Stimulated activated CD8-positive, alpha-beta memory T cell treated with anti-CD3 and anti-CD28 coated beads, Interleukin-2, amount 100 ng/mL, for 48 hours (primary cell): ENCODE measurements around the gene DTNBP1.

Source experiments
- DNase-seq, 2 donors: peaks; one replicate each; pipeline ENCODE4 v3.0.0-alpha.2; 2020; ENCODE audit warnings: low read depth in 2 of 2

Gene DTNBP1, protein sequence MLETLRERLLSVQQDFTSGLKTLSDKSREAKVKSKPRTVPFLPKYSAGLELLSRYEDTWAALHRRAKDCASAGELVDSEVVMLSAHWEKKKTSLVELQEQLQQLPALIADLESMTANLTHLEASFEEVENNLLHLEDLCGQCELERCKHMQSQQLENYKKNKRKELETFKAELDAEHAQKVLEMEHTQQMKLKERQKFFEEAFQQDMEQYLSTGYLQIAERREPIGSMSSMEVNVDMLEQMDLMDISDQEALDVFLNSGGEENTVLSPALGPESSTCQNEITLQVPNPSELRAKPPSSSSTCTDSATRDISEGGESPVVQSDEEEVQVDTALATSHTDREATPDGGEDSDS

DNA sequence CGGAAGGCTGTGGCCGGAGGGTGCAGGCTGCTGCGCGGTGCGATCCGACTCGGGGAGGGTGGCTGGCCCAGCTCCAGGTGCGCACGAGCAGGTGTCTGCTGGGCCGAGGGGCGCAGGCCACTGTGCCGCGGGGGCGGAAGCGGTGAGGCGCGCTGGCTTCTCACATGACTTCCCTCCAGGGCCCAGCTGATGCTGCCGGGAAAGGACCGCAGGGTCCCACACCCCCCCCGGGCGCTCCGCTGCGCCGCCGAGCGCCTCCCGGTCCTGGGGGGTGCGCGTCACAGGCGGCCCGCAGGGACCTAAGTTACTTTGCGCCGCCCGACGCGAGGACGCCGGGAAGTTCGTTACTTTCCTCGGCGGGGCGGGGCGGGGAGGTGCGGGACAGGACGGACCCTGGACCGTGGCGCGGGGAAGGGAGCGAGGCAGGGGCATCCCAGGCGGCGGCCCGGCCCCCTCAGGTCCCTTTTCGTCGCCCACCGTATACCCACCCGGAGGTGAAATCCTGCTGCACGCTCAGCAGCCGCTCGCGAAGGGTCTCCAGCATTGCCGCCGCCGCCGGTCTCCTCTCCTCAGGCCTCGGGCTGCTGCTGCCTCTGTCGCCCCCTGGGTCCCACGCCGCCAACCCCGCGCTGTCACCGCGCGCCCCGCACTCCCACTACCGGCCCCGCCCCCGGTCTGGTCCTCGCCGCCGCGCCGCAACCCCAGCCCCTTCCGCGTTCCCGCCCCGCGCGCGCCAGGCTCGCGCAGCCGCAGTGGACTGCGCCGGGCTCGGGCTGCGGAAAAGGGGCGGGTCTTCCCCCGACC, at the start of gene DTNBP1:
DTNBP1 (minus strand) TSS at position 703 of the 804 bp plus-strand sequence; CDS start at position 544, 159 bp downstream.
- peak; percentile 75 to 76 for DNase-seq

DNA sequence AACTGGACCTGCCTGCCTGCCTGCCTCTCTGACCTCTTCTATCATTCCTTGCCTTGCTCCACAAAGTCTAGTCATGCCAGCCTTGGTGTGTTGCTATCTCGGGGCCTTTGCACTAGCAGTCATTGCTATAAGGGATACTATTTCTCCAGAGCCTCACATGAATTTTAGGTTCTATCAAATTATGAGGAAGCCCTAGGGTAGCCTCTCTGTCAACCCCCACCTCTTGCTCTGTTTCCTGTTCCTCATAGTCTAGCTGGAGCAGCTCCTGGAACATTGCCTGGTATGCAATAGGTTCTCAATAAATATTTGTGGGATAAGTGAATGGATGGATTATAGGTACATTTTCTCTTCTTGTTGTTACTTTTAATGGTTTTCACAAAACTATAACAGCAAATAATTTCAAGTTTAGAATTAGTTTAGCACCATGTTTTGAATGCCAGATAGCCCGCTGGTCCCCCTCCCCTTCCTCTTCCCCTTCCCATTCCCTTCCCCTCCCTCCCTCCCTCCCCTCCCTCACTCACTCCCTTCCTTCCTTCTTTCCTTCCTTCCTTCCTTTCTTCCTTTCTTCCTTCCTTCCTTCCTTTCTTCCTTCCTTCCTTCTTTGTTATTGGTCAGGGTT, 46.9 kb upstream of the DTNBP1 start:
- DNase-seq = no peak

DNA sequence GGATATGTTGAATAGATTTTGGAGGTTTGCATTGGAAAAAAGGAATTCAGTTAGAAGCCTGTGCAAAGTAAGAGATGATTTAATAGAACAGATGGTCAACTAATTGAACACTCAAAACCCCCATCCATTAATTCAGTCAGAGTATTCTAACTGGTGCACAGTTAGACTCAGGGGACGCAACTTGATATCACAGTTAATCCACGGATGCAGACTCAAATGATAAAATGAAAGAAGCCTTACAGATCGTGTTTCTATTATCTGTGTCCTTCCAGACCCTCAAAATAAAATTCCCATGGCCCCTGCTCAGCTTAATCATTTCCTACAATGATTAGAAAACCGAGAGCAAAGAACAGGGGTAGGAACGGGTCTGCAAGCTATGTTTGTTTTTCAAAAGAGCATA, 45.4 kb upstream of the DTNBP1 start:
- no peak for DNase-seq

DNA sequence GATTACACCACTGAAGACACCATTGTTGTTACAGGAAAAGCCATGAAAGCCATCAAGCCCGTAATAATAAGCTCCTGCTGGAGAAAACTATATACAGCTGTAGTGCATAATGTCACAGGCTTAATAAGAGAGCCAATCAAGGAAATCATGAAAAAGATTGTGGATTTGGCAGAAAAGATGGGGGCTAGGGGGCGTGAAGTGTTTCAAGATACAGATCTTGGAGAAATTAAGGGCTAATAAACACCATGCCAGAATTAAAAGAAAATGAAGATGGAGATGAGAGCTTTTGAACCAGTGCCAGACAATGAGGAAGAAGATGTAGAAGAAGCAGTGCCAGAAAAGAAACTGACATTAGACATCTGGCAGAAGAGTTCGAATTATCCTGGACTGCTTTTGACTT, 43.2 kb upstream of the DTNBP1 start:
- no peak for DNase-seq

DNA sequence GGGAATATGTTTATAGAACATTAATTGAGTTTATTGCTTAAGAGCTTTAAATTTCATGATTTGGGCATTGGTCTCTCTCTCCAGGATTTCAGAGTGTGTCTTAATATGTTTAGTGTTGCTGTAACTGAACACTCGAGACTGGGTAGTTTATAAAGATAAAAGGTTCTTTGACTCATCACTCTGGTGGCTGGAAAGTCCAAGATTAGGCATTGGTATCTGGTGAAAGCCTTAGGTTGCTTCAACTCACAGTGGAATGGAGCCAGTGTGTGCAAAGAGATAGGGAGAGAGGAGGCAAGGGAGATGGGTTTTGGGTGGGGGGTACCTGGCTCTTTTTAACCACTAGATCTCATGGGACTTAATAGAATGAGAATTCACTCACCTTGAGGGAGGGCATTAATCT, 35.6 kb upstream of the DTNBP1 start:
- no peak for DNase-seq

DNA sequence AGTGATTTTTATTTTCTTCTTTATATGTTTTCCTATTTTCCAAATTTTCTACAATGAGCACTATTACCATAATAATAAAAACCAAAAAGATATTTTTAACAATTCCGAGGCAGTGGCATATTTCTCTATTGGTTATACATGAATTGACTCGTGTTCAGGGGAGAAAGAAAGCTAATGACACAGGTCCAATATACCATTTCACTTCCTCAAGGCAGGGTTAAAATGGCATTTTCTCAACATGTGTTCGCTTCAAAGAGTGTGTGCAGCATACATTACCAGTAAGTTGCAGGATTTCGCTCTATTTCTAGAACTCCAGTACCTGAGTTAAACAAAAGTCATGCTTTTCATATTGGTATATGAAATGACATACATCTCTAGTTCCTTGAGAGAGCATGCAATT, 35.1 kb upstream of the DTNBP1 start:
- no peak for DNase-seq

DNA sequence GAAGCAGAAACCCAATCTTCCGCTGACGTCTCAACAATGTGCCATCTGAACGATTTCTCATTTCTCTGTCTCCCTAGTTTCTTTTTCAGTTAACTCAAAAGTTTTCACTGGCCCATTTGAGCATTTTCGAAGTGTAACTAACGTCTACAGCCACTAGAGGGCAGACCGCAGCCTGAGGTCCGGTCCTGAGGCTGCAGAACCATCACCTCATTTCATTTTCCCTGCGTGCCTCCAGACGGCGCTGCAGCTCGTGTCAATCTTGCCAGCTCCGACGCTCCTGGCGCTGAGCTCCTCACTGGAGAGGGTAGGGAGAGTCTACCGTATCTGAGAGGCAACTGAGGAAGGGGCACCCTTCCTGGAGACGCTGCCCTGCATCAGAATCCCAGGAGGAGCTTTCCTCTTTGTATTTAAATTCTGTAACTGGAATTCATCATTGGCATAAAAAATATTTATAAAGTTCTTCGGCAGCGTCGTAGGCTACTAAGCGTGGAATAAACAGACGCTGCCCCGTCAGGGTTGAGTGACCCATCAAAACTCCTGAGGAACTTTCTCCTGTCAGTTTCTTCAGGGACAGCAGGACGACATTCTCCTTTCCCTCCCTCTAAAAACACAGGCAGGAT, 28.5 kb upstream of the DTNBP1 start:
- peak; percentile 52 to 62 for DNase-seq

DNA sequence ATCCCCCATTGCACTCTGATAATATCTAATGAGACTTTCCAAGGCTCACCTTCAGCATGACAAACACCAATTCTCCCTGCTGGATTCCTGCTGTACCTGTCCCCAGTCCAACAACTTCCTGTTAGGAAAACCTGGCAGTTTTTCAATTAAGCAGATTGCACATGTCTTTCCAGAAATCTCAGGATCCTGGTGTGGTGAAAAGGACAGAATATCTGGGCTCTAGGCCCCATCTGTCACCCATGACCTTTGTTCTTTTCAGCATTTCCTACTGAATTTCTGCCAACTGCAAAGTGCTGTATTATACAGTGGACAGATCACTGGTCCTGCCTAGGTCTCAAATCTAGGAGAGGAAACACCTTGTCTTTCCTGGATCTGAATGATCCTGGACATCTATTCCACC, 27.7 kb upstream of the DTNBP1 start:
- DNase-seq = no peak

DNA sequence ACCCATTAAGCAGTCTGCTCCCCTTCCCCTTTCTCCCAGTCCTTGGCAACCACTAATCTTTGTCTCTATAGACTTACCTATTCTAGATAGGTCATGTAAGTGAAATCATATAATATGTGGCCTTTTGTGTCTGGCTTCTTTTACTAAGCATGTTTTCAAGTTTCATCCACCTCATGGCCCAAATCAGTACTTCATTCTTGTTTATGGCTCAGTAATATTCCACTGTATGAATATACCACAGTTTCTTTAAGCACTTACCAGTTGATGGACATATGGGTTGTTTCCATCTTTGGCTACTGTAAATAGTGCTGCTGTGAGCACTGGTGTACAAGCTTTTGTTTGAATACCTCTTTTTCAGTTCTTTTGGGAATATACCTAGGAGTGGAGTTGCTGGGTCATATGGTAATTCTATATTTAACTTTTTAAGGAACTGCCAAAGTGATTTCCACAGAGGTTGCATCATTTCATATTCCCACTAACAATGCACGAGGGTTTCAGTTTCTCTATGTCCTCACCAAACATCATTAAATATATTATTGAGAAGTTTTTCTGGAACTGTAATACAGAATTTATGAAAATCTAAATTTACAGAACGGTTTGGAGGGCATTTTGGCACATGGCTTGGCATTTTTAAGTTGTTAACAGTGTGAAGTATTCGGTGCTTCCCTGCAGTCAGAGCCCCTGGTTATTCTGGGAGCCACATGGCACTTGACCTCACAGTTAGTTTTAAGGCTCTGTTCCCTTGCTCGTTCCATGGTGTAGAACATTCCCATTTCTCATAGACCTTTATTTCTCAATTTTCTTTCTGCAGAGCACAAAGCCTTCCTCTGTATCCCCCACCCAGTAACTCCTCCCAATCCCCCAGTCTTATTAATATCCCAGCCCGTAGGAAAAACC, 27.0 kb upstream of the DTNBP1 start:
- DNase-seq = no peak

DNA sequence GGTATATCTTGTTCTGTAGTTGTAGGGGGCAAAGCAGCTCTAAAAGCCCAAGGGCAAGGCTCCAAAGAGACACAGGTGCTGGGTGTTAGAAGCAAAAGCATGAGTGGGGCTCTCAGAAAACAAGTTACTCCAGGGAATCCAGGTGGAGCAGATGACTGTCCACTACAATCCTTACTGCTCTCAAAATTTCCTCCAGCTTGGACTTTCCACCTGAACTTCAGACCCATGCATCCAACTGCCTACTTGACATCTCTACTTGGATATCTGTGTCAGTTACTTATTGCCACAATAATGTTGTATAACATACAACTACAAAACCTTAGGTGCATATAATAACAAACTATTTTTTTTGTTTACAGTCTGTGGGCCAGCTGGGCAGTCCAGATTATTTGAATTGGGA, 22.8 kb upstream of the DTNBP1 start:
- no peak for DNase-seq

DNA sequence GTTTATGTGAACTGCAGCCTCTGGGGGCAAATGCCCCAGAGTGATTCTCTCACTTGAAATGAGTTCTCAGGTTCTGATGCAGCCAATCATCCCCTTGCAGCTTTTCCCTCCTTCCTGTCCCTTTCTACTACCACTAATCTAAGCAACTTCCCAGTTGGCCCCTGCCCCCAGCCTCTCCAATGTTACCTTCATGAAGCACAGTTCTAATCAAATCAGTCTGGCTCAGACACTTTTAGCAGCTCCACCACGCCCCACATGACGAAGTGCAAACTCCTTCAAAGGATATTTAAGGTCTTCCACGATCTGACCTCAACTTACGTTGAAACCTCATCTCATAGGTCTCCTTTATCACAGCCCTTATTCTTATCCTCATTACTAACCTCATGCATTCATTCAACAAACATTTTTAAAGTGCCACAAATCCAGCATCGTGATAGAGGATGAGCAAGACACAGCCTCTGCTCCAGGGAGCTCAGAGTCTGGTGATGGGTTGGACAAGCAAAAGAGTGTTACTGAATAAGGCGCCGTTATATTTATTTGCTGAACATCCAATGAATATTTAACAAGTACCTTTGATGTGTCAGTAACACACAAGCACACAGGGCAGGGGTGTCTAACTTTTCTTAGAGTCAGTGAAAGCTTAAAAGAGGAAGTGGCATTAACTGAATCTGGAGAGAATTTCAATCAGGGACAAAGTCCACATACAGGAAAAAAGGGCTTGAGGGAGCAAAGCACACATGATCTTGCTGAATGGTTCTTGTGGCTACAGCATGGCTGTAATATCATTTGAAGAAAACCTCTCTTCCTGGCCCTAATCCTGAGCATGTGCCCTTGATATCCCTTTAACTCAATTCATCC, 20.4 kb upstream of the DTNBP1 start:
- DNase-seq = no peak

DNA sequence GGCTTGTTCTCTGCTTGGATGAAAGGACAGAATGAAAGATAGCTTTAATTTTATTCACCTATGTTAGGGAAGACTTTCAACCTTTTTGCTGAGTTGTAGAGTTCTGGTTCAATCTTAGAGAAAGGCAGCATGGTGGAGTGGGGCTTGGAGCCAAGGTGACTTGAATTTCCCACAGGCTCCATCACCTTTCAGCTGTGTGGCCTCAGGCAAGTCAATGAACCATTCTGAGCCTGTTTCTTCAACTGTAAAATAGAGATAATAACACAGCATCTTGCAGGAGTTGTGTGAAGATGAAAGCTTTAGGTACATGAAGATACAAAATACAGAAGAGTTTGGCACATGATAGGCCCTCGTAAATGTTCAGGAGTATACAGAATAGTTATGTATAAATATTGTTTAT, 19.1 kb upstream of the DTNBP1 start:
- DNase-seq = no peak

DNA sequence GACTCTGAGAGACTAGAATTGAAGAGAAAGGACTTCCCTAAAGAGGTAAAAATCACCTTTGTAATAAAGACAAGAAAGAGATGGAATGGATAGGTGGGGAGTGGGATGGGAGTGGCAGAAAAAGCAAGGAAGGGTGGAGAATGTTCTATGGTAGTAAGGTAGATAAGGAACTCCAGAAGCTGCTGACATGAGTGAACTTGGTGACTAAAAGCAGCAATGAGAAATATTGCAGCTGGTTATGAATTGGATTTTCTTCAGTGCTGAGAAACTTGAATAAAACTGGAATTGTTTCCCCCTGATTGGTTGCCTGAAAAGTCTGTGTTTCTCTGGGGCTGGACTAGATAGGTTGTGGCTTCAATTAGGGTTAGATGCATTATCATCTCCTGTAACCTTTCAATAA, 15.7 kb upstream of the DTNBP1 start:
- no peak for DNase-seq

DNA sequence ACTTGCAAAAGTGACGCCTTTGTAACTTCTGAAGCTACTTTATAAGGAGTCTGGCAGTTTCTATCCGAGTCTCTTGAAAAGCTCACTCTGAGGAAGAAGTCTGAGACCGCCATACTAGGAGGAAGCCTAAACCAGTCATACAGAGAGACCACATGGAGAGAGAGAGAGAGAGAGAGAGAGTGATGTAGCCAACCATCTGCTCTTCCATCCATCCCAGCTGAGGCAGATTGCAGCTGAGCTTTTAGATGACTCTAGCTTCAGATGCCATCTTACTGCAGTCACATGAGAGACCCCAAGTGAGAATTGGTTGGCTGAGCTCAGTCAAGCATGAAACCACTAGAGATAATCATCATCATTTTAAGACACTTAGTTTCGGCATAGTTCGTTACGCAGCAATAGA, 15.0 kb upstream of the DTNBP1 start:
- DNase-seq = no peak

DNA sequence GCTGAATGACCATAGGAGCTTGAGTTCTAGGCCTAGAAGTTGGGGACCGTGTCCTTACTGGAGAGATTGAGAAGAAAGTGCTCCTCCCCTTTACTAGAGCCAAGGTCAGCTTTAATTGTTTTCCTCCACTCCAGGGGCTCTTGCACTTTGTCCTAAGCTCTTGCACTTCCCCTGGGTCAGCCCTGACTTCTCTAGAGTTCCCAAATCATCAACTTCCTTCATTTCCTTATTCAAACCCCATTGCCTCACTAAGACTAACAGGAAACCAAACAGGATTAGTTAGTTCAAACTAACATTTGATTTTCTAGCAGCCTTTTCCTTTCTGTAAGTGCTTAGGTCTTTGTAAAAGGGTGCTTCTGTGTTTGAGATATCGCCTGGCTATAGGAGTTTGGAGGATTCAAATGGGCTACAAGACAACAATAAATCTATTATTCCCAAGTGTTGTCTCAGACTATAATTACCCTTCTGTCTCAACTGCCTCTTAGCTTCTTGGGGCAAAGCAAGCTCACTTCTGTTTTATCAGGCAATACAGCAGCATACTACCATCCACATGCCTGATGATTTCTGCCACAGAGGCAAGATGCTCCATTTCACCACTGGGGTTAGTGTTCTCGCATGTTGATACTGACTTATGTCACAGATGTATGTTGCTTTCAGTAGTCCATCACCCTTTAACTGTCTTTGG, 12.8 kb upstream of the DTNBP1 start:
- no peak for DNase-seq

DNA sequence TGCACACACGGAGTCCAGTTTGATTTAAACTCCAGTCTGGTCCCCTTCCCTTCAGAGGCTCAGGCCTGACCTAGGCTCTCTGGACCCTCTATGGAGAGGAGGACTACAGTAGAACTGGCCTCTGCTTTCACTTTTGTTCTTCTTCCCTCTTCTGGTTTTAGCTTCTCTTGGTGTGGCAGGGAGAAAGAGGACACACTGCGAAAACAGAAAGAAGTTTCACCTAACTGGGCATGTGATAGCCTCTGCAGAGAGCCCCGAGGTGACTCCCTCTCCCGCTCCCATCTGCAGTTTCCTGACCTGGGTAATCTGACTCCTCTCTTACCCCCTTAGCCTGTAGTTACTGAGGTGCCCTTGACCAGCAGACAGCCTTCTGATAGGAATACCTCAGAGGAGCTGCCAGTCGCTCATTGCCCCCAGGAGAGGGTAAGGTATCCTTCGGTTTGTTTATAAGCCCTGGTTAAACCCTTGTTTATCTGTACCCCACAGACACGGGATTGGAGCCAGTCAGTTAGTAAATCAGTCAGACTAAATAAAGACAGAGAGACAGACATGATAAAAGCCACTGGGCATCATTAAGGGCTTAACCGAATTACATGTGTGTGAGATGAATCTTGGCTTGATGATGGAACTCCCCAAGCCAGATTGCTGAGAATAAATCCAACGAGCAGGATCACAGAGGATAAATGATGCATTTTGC, 12.0 kb upstream of the DTNBP1 start:
- DNase-seq = no peak

DNA sequence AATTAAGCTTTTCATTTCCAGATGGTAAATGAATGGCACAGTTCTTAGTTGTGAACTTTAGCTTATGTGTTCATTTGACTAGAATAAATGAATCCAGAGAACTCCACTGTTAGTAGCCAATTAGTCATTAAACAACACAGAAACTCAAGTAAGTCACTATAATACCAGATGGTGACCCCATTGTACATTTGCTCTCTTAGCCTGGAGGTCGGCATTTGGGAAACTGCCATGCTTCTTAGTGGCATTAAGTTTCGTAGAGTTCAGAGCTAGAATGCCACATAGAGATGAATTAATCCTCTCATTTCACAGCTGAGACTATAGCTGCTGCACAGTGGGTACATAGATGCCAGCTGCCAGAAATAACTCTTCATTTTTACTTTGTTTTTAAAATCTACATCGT, 10.8 kb upstream of the DTNBP1 start:
- no peak for DNase-seq

DNA sequence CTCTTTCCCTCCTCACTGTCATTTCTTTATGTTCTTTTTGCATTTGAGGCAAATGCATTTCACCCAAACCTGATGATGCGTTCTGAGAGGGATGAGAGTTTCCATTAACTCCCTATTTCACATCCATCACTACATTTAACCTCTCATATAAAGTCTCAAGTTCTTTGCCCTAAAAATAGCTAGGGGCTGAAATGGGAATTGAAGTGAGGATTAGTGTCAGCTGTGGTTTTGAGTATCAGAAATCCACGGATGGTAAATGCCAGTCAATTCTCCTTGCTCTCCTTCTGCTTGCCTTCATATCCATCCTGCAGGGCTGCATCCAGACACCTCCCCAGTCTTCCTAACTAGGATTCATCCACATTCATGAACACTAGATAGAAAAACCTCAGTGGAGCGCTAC, 10.0 kb upstream of the DTNBP1 start:
- no peak for DNase-seq

DNA sequence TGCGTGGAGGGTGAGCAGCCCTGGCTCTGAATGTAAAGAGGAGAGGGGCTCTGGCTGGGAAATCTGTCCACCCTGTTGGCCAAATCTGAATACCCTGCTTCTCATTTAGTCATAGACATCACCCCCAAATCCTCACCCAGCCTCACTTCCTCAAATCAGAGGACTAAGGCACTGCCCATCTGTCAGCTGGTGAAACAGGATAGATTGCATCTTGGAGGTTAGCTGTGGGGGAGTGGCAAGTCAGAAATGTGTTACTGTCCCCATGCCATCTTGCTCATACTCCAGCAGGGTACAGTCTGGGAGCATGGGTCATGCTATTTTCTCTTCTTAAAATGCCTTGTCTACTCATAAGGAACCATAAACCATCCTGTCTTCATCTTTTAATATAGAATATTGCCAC, 9.5 kb upstream of the DTNBP1 start:
- no peak for DNase-seq
